Stimulated activated CD4-positive, alpha-beta T cell treated with anti-CD3 and anti-CD28 coated beads, TNF-alpha, amount 100 ng/mL, for 48 hours (primary cell): Measurements from ENCODE around the gene HDGFL2.

Source experiments
- DNase-seq, 3 donors: peaks; one replicate each; pipeline ENCODE4 v3.0.0-alpha.2; 2020; ENCODE audit warnings: low read depth in 3 of 3

Gene HDGFL2

DNA sequence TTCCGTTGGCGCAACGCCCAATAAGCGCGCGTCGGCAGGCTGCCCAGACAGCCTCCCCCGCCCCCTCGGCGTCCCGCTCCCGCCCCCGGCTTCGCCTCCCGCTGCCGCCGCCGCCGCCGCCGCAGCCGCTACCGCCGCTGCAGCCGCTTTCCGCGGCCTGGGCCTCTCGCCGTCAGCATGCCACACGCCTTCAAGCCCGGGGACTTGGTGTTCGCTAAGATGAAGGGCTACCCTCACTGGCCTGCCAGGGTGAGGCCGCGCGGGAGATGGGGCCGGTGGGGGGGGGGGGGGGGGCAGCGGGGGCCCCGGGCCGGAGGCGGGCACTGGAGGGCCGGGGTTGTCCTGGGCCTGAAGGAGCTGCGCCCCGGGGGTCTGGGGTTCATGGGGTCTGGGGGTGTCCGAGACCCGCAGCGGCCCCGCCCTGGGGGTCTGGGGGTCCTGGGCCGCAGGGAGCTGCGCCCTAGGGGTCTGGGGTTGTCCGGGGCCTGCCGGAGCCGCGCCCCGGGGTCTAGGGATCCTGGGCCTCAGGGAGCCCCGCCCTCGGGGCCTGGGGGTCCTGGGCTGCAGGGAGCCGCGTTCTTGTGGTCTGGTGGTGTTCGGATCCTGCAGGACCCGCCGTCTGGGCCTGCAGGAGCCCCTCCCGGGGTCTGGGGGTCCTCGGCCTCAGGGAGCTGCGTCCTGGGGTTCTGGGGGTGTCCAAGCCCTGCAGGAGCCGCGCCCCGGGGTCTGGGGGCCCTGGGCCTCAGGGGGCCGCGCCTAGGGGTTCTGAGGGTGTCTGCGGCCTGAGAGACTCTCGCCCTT is at the start of gene HDGFL2:
Gene HDGFL2, plus strand, starts transcription at position 124 of the 801 bp plus-strand sequence. Its CDS starts 54 bp downstream, at position 178.
- DNase-seq: no peak

- no peak for DNase-seq
These were observed 48.5 kb upstream of the HDGFL2 start for GRCh38 chr19:4423416-4424126.

DNA sequence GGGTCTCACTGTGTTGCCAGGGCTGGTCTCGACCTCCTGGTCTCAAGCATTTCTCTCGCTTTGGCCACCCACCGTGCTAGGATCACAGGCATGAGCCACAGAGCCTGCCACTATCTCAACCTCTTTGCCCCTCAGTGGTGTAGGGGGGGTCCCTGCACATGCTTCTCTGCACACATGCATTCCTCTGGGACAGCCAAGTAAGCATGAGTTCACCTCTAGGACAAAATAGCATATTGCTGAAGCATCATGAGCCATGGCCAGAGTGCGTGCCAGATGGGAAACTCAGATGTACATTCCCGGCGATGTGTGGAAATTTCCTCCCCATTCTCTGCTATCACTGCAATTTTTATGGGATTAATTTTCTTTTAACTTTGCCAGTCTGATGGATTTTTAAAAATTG is 46.6 kb upstream of the HDGFL2 start:
- DNase-seq: no peak

- DNase-seq: no peak
These were observed 43.6 kb upstream of the HDGFL2 start for GRCh38 chr19:4428326-4428975.

DNA sequence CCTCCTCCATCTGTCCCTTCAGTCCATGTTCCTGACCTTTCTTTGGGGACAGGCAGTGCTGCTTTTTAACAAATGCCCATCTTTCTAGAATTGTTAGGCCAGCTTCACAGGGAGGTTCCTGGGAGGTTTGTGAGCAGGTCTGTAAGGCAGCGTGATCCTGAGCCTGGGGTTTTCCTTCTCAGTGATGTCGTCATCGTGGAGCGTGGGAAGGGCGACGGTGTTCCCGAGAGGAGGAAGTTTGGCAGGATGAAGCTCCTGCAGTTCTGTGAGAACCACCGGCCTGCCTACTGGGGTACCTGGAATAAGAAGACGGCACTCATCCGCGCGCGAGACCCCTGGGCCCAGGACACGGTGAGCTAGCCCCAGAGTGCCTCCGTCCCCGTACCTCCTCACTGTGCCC is 42.8 kb upstream of the HDGFL2 start:
- no peak for DNase-seq

GRCh38 chr19:4429771-4430171 is 42.3 kb upstream of the HDGFL2 start:
- DNase-seq: no peak

- no peak for DNase-seq
These were observed 41.3 kb upstream of the HDGFL2 start for GRCh38 chr19:4430760-4431159.

GRCh38 chr19:4431296-4431695 is 40.8 kb upstream of the HDGFL2 start:
- no peak for DNase-seq

- DNase-seq: no peak
These were observed 40.1 kb upstream of the HDGFL2 start for GRCh38 chr19:4431808-4432674.

GRCh38 chr19:4432918-4433506 is 39.1 kb upstream of the HDGFL2 start:
- DNase-seq: no peak

- DNase-seq: no peak
These were observed 37.7 kb upstream of the HDGFL2 start for GRCh38 chr19:4434391-4434790.

- DNase-seq: no peak
These were observed 35.9 kb upstream of the HDGFL2 start for GRCh38 chr19:4436231-4436630.

GRCh38 chr19:4437103-4437502 is 35.0 kb upstream of the HDGFL2 start:
- no peak for DNase-seq

GRCh38 chr19:4439243-4439642 is 32.9 kb upstream of the HDGFL2 start:
- DNase-seq: no peak

GRCh38 chr19:4441994-4442818 is 29.9 kb upstream of the HDGFL2 start:
- DNase-seq: no peak

DNA sequence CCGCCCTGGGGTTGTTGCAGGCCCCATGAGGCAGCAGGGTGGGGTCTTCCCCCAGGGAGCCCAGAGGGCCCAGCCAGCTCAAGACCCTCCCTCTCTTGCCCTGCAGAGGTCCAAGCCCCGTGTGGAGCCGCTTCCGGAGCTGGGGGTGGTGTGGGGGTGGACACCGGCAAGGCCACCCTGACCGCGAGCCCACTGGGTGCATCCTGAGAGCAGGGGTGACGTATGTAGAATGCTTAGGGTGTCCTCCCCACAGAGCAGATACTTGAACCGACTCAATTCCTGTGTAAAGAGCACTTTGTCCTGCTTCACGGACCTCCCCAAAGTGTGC is 29.3 kb upstream of the HDGFL2 start:
- no peak for DNase-seq

- DNase-seq: no peak
These were observed 28.9 kb upstream of the HDGFL2 start for GRCh38 chr19:4443188-4443587.

GRCh38 chr19:4443966-4444764 is 27.9 kb upstream of the HDGFL2 start:
- no peak for DNase-seq
